T-helper 22 cell (primary cell): ENCODE data around the gene ZNF135.

Source experiments
- DNase-seq: peaks from one replicate; pipeline ENCODE4 v3.0.0-alpha.2; 2020; ENCODE audit warnings: low read depth

ZNF135 gene

DNA sequence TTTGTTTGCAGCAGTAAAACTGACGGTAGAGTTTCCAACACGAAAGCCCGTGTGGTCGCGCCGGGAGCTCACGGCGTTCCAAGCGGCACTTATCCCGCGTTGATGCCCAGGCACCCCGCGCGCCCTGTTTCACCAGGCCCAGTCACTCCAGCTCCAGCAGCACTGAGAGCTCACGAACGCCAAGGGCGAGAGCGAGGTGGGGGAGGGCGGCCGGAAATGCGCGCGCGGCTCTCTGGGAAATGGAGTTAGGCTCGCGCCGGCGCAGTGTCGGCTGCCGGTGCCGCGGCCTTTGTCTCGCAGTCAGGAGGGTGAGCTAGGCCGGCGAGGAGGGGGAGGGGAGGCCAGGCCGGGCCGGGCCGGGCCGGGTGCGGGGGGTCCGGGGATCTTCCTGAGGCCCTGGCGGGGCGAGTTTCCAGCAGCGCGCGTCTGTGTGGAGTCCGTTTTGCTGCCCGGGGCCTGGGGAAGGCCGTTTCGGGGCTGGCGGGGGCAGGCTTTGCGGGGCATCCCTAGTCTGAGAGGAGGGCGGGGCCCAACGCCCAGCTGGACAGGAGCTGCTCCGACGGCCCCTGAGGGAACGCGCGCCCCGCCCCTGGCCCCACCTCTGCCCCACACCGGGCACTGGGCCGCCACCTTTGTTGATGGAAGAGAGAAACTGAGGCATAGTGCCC, at the start of gene ZNF135:
TSS of gene ZNF135 (plus strand) at position 280 of the 668 bp plus-strand sequence. CDS start 721 bp downstream, outside the sequence.
- DNase-seq, result no peak

- no peak for DNase-seq
Measured at GRCh38 chr19:58009301-58009665, 49.8 kb upstream of the ZNF135 start.

DNA sequence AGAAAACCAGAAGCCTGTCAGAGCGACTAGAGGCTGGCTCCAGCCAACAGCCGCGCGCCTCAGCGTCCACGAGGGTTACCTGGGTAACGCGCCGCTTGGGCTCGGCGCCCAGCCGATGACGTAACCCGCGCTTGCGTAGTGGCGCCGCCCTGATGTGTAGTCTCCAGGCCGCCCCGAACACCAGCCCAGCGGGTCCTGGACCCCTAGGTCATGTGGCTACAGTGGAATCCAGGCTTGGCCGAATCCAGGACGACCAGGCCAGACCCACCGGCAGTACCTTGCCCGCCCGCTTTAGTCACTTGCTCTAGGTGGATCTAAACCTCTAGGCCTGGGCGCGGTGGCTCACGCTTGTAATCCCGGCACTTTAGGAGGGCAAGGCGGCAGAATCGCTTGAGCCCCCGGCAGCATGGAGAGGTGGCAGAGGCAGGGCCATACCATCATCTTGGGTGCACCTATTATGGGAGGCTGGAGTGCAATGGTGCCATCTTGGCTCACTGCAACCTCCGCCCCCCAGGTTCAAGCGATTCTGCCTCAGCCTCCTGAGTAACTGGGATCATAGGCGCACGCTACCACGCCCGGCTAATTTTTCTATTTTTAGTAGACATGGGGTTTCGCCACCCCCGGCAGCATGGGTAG, 49.3 kb upstream of the ZNF135 start:
- DNase-seq, result no peak

DNA sequence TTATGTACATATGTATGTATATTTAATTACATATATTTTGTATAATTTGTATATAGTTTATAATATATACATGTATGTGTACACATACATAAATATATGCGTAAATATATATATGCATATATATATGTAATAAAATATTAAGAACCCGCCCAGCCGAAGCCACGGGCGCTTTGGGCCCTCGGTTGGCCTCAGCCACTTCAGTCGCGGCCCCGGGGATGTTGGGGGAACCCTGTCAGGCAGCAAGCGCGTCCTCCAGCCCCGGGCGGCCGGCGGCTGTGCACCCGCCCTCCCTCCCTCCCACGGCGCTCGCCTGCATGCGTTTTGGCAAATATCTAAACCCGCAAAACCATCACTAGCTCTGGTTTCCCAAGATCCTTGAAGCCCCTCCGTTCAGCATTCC, 48.6 kb upstream of the ZNF135 start:
- no peak for DNase-seq

- DNase-seq, result no peak
Measured at GRCh38 chr19:58014141-58014540, 44.9 kb upstream of the ZNF135 start.

DNA sequence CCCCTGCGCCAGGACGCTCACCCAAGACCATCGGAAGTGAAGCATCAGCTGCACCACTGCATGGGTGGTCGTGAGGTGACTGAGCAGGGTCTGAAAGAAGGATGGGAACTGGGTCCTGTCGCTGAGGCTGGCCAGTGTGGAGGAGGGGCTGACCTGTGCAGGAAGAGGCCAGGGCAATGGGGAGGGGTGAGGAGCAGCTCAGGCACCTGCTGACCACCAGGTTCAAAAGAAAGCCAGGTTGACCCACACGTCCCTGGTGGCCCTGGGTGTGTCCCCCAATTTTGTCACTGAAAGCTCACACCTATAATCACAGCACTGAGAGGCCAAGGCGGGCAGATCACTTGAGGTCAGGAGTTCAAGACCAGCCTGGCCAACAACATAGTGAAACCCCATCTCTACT, 39.0 kb upstream of the ZNF135 start:
- no peak for DNase-seq

GRCh38 chr19:58021541-58022282, 37.4 kb upstream of the ZNF135 start:
- DNase-seq, result no peak

GRCh38 chr19:58022283-58022660, 36.8 kb upstream of the ZNF135 start:
- DNase-seq, result no peak

- DNase-seq, result no peak
Measured at GRCh38 chr19:58024661-58025060, 34.4 kb upstream of the ZNF135 start.

GRCh38 chr19:58033741-58034476, 25.2 kb upstream of the ZNF135 start, which contains the start of gene ZSCAN1:
Gene ZSCAN1 (plus strand): TSS chr19:58034025. CDS start chr19:58037837, 3,812 bp downstream.
- no peak for DNase-seq

DNA sequence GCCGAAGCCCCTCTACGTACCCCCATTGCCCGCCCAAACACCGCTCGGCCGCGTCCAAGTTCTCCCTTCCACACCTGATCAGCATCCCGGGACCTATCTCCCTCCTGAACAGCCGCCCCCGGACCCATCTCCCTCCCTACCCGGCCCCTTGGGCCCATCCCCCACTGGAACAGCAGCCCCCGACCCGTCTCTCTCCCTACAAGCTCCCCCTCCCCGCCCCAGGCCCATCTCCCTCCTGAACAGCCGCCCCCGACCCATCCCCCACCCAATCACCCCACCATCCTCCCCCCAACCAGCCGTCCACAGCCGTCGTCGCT, 24.6 kb upstream of the ZNF135 start:
- no peak for DNase-seq

DNA sequence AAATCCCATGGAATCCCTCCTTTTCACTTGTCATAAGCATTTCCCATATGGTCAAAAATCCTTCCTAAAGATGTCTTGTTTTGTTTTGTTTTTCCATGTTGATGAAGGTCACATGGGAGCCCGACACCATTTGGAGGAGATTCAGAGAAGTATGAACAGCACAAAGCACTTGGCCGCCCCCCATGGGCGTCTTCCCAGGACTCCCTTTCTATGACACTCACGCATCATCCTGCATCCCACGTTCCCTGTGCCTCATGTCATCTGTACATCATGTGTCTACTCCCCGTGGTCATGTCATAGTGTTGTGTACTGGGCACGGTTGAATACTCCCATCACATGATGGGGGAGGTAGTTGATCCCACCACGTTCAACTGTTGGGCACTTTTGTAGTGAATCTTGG, 23.2 kb upstream of the ZNF135 start:
- no peak for DNase-seq

GRCh38 chr19:58037927-58038687, 21.0 kb upstream of the ZNF135 start:
- no peak for DNase-seq

GRCh38 chr19:58038688-58039204, 20.3 kb upstream of the ZNF135 start:
- DNase-seq, result no peak

GRCh38 chr19:58040751-58041525, 18.1 kb upstream of the ZNF135 start:
- DNase-seq, result no peak

DNA sequence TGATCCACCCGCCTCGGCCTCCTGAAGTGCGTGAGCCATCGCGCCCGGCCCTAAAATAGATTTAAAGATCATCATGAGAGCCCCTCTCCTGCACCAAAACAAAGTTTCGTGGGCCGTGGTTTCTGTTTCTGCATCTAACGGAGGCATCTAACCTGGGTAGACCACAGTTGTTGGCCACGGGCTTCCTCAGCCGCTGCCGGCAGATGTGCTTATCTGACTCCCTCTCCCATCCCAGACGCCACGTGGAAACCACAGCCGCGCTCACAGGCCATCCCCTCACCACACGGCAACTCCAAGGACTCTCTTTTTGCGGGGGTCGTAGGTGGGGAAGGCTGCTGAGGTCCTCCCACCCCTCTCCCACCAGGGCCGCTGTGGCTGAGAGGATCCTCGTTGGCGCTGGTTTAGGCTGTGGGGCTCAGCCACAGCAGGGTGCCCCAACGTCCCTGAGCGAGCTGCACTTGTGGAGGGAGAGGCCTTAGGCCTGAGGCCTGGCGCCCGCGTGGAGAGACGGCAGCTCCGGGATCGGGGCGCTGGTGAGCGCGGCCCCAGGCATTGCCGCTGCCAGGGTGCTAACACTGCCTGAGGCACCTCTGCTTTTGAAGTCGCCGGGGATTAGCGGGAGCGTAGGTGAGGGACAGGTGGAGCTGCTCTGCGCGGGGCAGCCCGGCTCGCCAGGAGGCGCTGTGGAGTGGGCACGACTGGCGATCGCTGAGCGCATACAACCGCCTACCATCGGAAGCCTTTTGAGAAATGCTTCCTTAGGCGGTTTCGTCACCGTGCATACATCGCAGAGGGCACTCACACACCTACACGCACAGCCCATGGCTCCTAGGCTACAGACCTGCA, 16.4 kb upstream of the ZNF135 start:
- DNase-seq, result no peak

DNA sequence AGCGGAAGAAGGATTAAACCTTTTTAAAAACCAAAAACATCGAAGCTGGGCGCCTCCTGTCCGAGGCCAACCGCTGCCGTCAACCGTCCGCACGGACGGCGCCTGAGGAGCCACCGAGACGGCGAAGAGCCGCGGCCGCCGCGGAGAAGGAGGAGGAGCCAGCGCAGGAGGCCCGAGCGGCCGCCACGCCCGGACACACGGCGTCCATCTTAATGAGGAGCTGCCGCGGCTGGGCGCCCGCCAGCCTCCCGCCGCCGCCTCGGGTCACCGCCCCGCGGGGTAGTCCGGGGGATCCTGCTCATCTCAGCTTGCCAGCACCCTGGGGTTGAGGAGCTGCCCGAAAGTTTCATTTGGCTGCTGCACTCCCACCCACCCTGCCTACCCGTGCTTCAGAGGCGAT, 14.7 kb upstream of the ZNF135 start:
- no peak for DNase-seq

DNA sequence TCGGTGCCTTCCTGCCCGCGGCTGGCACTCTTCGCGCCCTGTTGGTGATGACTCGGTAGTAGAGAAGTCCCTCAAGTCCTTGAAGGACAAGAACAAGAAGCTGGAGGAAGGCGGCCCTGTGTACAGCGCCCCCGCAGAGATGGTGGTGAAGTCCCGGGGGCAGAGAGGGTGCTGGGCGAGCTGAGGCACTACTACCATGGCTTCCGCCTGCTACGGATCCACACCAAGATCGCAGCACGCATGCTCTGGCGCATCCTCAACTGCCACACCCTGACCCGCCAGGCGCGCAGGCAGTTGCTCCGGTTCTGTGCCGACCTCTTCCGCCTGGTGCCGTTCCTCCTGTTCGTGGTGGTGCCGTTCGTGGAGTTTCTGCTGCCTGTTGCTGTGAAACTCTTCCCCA, 14.2 kb upstream of the ZNF135 start:
- DNase-seq, result no peak

- no peak for DNase-seq
Measured at GRCh38 chr19:58045411-58046050, 13.6 kb upstream of the ZNF135 start.
